Natural killer cell (primary cell): ENCODE data around the gene RNF150. TPM values are rescaled to one million over a fixed set of nuclear protein-coding genes. Genes with fewer than 3 reads are reported as not detected.

ENCODE experiments used
- ATAC-seq, 3 donors: fragments of 150-1000 bp in 2 of 3; fragments of 200-7000 bp in 1 of 3; cut with Tn5 transposase; 1 replicate in 1 of 3; 2 replicates in 2 of 3; pipeline ENCODE4 v1.10.0; 2021; ENCODE audit warnings: mild to moderate bottlenecking in 2 of 3, moderate library complexity in 2 of 3
- DNase-seq, 2 donors: peaks; one replicate each; pipeline versions ENCODE4 v3.0.0 to v3.0.0-alpha.2; 2013 to 2021; ENCODE audit warnings: mixed read lengths in 1 of 2
- H3K27ac ChIP-seq: one replicate; pipeline ENCODE4 v1.5.1; 2013; ENCODE audit warnings: mild to moderate bottlenecking, low read length
- H3K27me3 ChIP-seq: one replicate; pipeline ENCODE4 v1.6.1; 2013; ENCODE audit warnings: low read length; ENCODE audit not compliant: control insufficient read depth, insufficient read depth
- H3K36me3 ChIP-seq: one replicate; pipeline ENCODE4 v1.6.1; 2013; ENCODE audit warnings: low read length; ENCODE audit not compliant: control insufficient read depth, insufficient read depth
- H3K4me1 ChIP-seq: one replicate; pipeline ENCODE4 v1.6.1; 2013; ENCODE audit warnings: low read length; ENCODE audit not compliant: control insufficient read depth, insufficient read depth
- H3K4me3 ChIP-seq: one replicate; pipeline ENCODE4 v1.5.1; 2013; ENCODE audit warnings: low read length
- H3K9me3 ChIP-seq: one replicate; pipeline ENCODE4 v1.6.1; 2013; ENCODE audit warnings: low read length; ENCODE audit not compliant: control insufficient read depth, insufficient read depth
- H3K27ac Mint-ChIP-seq, 2 donors: one replicate each; pipeline ENCODE4 v1.8.0; 2022; ENCODE audit warnings: mild to moderate bottlenecking in 2 of 2, mixed read lengths in 2 of 2, moderate library complexity in 1 of 2
- H3K27me3 Mint-ChIP-seq, 2 donors: one replicate each; pipeline ENCODE4 v1.8.0; 2022; ENCODE audit warnings: low read depth in 2 of 2, mixed read lengths in 2 of 2
- H3K36me3 Mint-ChIP-seq: one replicate; pipeline ENCODE4 v1.8.0; 2022; ENCODE audit warnings: mixed read lengths
- H3K4me1 Mint-ChIP-seq, 2 donors: one replicate each; pipeline ENCODE4 v1.8.0; 2022; ENCODE audit warnings: mixed read lengths in 2 of 2
- H3K4me3 Mint-ChIP-seq: one replicate; pipeline ENCODE4 v1.8.0; 2022; ENCODE audit warnings: mild to moderate bottlenecking, moderate library complexity, mixed read lengths
- H3K9me3 Mint-ChIP-seq, 2 donors: one replicate each; pipeline ENCODE4 v1.8.0; 2022; ENCODE audit warnings: mixed read lengths in 2 of 2
- CTCF ChIP-seq: fragments of 200-600 bp; IDR thresholded peaks from one replicate; pipeline ENCODE4 v1.8.0; 2022; ENCODE audit warnings: antibody characterized with exemption
- WGBS: methylation state at CpG from one replicate; pipeline ENCODE4 v1.1.7; 2013; ENCODE audit warnings: missing lambda C conversion rate; ENCODE audit not compliant: insufficient coverage; 5-methylcytosine and 5-hydroxymethylcytosine counted together
- intact Hi-C: fragments of 100-400 bp; cut with micrococcal nuclease; formaldehyde crosslinking; loops from one replicate; pipeline ENCODE4 v1.14.2; 2022
- total RNA-seq, 4 donors: library from RNA; stranded (reverse); fragments of 120-200 nt in 1 of 4; gene quantifications; one replicate each; pipeline versions ENCODE4 v1.2.3 to v1.2.4, GENCODE V29; 2013 to 2022

The RNF150 gene
- total RNA-seq, 3 donors from 2014 or later (not counting 1 experiment from before 2014, with no cell fraction given), result 0.09 TPM; not detected in 2

GRCh38 chr4:140944199-140944515 lies 189.1 kb downstream of the RNF150 start:
- no peak overlapping the region for H3K27ac ChIP-seq
- Mint-ChIP-seq H3K9me3 (no peaks in the 10 kb centered on the region), H3K36me3 (no peaks in the 10 kb centered on the region), H3K27me3 (peaks cover 0 to 3% of the 10 kb centered on the region in 2 donors), H3K4me1 (no peaks in the 10 kb centered on the region), H3K27ac (no peak overlapping the region), H3K4me3 (no peak overlapping the region)
- no peak for TF ChIP-seq CTCF
- H3K27me3 ChIP-seq, result no peaks in the 10 kb centered on the region
- H3K4me3 ChIP-seq, result no peak overlapping the region
- no peak for ATAC-seq
- DNase-seq, result no peak
- H3K4me1 ChIP-seq, result no peaks in the 10 kb centered on the region
- H3K36me3 ChIP-seq, result no peaks in the 10 kb centered on the region
- intact Hi-C loops, result no loop called here
- no peaks in the 10 kb centered on the region for H3K9me3 ChIP-seq
- 25% methylated on average over 2 of the region's 2 CpGs for WGBS

GRCh38 chr4:140943486-140944198 lies 189.6 kb downstream of the RNF150 start:
- no peaks in the 10 kb centered on the region for H3K4me1 Mint-ChIP-seq
- no peaks in the 10 kb centered on the region for H3K36me3 Mint-ChIP-seq
- intact Hi-C loops, result no loop called here
- H3K4me3 Mint-ChIP-seq, result no peak overlapping the region
- no peak for TF ChIP-seq CTCF
- ATAC-seq (no peak), DNase-seq (no peak)
- H3K9me3 Mint-ChIP-seq, result no peaks in the 10 kb centered on the region
- Histone ChIP-seq H3K4me1 (no peaks in the 10 kb centered on the region), H3K27me3 (no peaks in the 10 kb centered on the region), H3K27ac (no peak overlapping the region), H3K4me3 (no peak overlapping the region), H3K9me3 (no peaks in the 10 kb centered on the region), H3K36me3 (no peaks in the 10 kb centered on the region)
- H3K27ac Mint-ChIP-seq, result no peak overlapping the region
- WGBS, result 95% methylated on average over 3 of the region's 3 CpGs
- H3K27me3 Mint-ChIP-seq, result peaks cover 0 to 3% of the 10 kb centered on the region in 2 donors

- intact Hi-C loops, result no loop called here
- TF ChIP-seq CTCF, result no peak
- WGBS, result 85% methylated on average over 2 of the region's 2 CpGs
- H3K9me3 Mint-ChIP-seq, result no peaks in the 10 kb centered on the region
- no peak for DNase-seq
- H3K4me3 Mint-ChIP-seq, result no peak overlapping the region
- Histone ChIP-seq H3K27me3 (no peaks in the 10 kb centered on the region), H3K4me3 (no peak overlapping the region), H3K4me1 (no peaks in the 10 kb centered on the region), H3K9me3 (no peaks in the 10 kb centered on the region), H3K27ac (no peak overlapping the region), H3K36me3 (no peaks in the 10 kb centered on the region)
- H3K27ac Mint-ChIP-seq, result no peak overlapping the region
- ATAC-seq, result no peak
- no peaks in the 10 kb centered on the region for H3K36me3 Mint-ChIP-seq
- no peaks in the 10 kb centered on the region for H3K4me1 Mint-ChIP-seq
- peaks cover 0 to 3% of the 10 kb centered on the region in 2 donors for H3K27me3 Mint-ChIP-seq
These were observed 192.7 kb downstream of the RNF150 start for GRCh38 chr4:140940589-140940988.

- Histone ChIP-seq H3K27me3 (no peaks in the 10 kb centered on the region), H3K36me3 (no peaks in the 10 kb centered on the region), H3K4me1 (no peaks in the 10 kb centered on the region), H3K27ac (no peak overlapping the region), H3K9me3 (no peaks in the 10 kb centered on the region), H3K4me3 (no peak overlapping the region)
- Mint-ChIP-seq H3K27ac (no peak overlapping the region), H3K9me3 (peaks cover 0 to 2% of the 10 kb centered on the region in 2 donors), H3K27me3 (no peaks in the 10 kb centered on the region), H3K36me3 (no peaks in the 10 kb centered on the region), H3K4me3 (no peak overlapping the region), H3K4me1 (no peaks in the 10 kb centered on the region)
- intact Hi-C loops, result no loop called here
- no peak for ATAC-seq
- WGBS, result 94% methylated on average over 5 of the region's 6 CpGs
- no peak for DNase-seq
- TF ChIP-seq CTCF, result no peak
These were observed 195.4 kb downstream of the RNF150 start for GRCh38 chr4:140937866-140938265.
